CD14-positive monocyte (primary cell): ENCODE data around the gene RBFOX2. TPM values are rescaled to one million over a fixed set of nuclear protein-coding genes. Genes with fewer than 3 reads are reported as not detected.

ENCODE experiments used
- DNase-seq, 3 donors: peaks; one replicate each; pipeline ENCODE4 v3.0.0-alpha.2; 2011 to 2022
- H2AFZ ChIP-seq: 2 replicates; pipeline ENCODE4 v1.6.0; 2012; ENCODE audit warnings: mild to moderate bottlenecking, low read depth, low read length, inconsistent platforms; ENCODE audit not compliant: insufficient read depth, poor library complexity, severe bottlenecking
- H3K27ac ChIP-seq, 2 donors: 1 replicate in 1 of 2; 2 replicates in 1 of 2; pipeline ENCODE4 v1.5.1; 2012 to 2013; ENCODE audit warnings: low read length in 2 of 2, control low read depth in 1 of 2, inconsistent platforms in 1 of 2, low read depth in 1 of 2, mild to moderate bottlenecking in 1 of 2
- H3K27me3 ChIP-seq, 2 donors: one replicate each; pipeline versions ENCODE4 v1.6.0 to v1.6.1; 2011 to 2013; ENCODE audit warnings: low read length in 2 of 2; ENCODE audit not compliant: control insufficient read depth in 2 of 2, insufficient read depth in 2 of 2
- H3K36me3 ChIP-seq, 2 donors: replicated peaks in 1 of 2; 1 replicate in 1 of 2; 2 replicates in 1 of 2; pipeline versions ENCODE4 v1.5.1 to v1.6.1; 2012 to 2013; ENCODE audit warnings: low read length in 2 of 2, control low read depth in 1 of 2, inconsistent platforms in 1 of 2, mild to moderate bottlenecking in 1 of 2; ENCODE audit not compliant: insufficient read depth in 2 of 2, control insufficient read depth in 1 of 2
- H3K4me1 ChIP-seq, 2 donors: 1 replicate in 1 of 2; 2 replicates in 1 of 2; pipeline versions ENCODE4 v1.5.1 to v1.6.1; 2012 to 2013; ENCODE audit warnings: low read length in 2 of 2, control low read depth in 1 of 2, inconsistent platforms in 1 of 2, mild to moderate bottlenecking in 1 of 2, moderate library complexity in 1 of 2; ENCODE audit not compliant: insufficient read depth in 2 of 2, control insufficient read depth in 1 of 2
- H3K4me2 ChIP-seq: replicated peaks from 2 replicates; pipeline ENCODE3; 2012; ENCODE audit warnings: low read length, moderate library complexity, mild to moderate bottlenecking; ENCODE audit not compliant: poor library complexity, severe bottlenecking; ENCODE audit errors: extremely low read depth
- H3K4me3 ChIP-seq, 3 experiments: fragments of 200-600 bp in 1 of 3; sonication (generic) in 1 of 3; replicated peaks in 1 of 3; 1 replicate in 2 of 3; 2 replicates in 1 of 3; pipeline ENCODE4 v1.5.1; 2011 to 2013; ENCODE audit warnings: low read length in 3 of 3, mild to moderate bottlenecking in 3 of 3, control low read depth in 2 of 3, low read depth in 2 of 3, inconsistent platforms in 1 of 3, moderate library complexity in 1 of 3
- H3K79me2 ChIP-seq: 2 replicates; pipeline ENCODE4 v1.6.0; 2012; ENCODE audit warnings: mild to moderate bottlenecking, control low read depth, inconsistent platforms, low read length, moderate library complexity; ENCODE audit not compliant: insufficient read depth
- H3K9ac ChIP-seq: 2 replicates; pipeline ENCODE4 v1.6.0; 2017; ENCODE audit warnings: low read length, mild to moderate bottlenecking; ENCODE audit not compliant: insufficient read depth, poor library complexity, severe bottlenecking
- H3K9me3 ChIP-seq, 2 donors: replicated peaks in 1 of 2; 1 replicate in 1 of 2; 2 replicates in 1 of 2; pipeline versions ENCODE4 v1.5.1 to v1.6.1; 2012 to 2013; ENCODE audit warnings: low read length in 2 of 2, control low read depth in 1 of 2; ENCODE audit not compliant: control insufficient read depth in 1 of 2, insufficient read depth in 1 of 2
- H4K20me1 ChIP-seq: 2 replicates; pipeline ENCODE4 v1.6.0; 2012; ENCODE audit warnings: mild to moderate bottlenecking, low read length, control low read depth, moderate library complexity; ENCODE audit not compliant: insufficient read depth
- H3K27ac Mint-ChIP-seq, 7 donors: one replicate each; pipeline ENCODE4 v1.8.0; 2020; ENCODE audit warnings: mild to moderate bottlenecking in 7 of 7, mixed read lengths in 7 of 7, moderate library complexity in 6 of 7, inconsistent platforms in 2 of 7
- H3K27me3 Mint-ChIP-seq, 3 donors: one replicate each; pipeline ENCODE4 v1.8.0; 2021 to 2022; ENCODE audit warnings: low read depth in 3 of 3, mild to moderate bottlenecking in 3 of 3, mixed read lengths in 3 of 3, moderate library complexity in 3 of 3, inconsistent platforms in 1 of 3
- H3K36me3 Mint-ChIP-seq, 2 donors: one replicate each; pipeline ENCODE4 v1.8.0; 2020; ENCODE audit warnings: mixed read lengths in 2 of 2, inconsistent platforms in 1 of 2, mild to moderate bottlenecking in 1 of 2
- H3K4me1 Mint-ChIP-seq: one replicate; pipeline ENCODE4 v1.8.0; 2020; ENCODE audit warnings: mild to moderate bottlenecking, mixed read lengths
- H3K4me3 Mint-ChIP-seq, 2 donors: one replicate each; pipeline ENCODE4 v1.8.0; 2020; ENCODE audit warnings: mild to moderate bottlenecking in 2 of 2, mixed read lengths in 2 of 2, moderate library complexity in 1 of 2
- H3K9me3 Mint-ChIP-seq, 7 donors: one replicate each; pipeline ENCODE4 v1.8.0; 2020 to 2022; ENCODE audit warnings: mixed read lengths in 7 of 7, mild to moderate bottlenecking in 6 of 7, moderate library complexity in 6 of 7, inconsistent platforms in 2 of 7
- CTCF ChIP-seq: fragments of 200-600 bp; IDR thresholded peaks from one replicate; pipeline ENCODE4 v1.8.0; 2022; ENCODE audit warnings: antibody characterized with exemption, mild to moderate bottlenecking
- WGBS: methylation state at CpG from one replicate; pipeline ENCODE4 v1.1.5; 2013; ENCODE audit warnings: missing lambda C conversion rate; ENCODE audit not compliant: insufficient coverage; 5-methylcytosine and 5-hydroxymethylcytosine counted together
- intact Hi-C, 2 donors: fragments of 100-400 bp; cut with micrococcal nuclease; formaldehyde crosslinking; loops; one replicate each; pipeline versions ENCODE4 v1.15.0 to v1.15.1; 2023
- polyA plus RNA-seq, 3 donors: library from polyadenylated mRNA; depleted of rRNA in 1 of 3; unstranded in 2 of 3; stranded (reverse) in 1 of 3; fragments of 300-500 nt in 2 of 3; fragments of >200 nt in 1 of 3; fragmentation: Illumina TruSeq in 2 of 3; gene quantifications; 1 replicate in 2 of 3; 2 replicates in 1 of 3; pipeline ENCODE4 v1.2.3, GENCODE V29; 2012 to 2021

Gene RBFOX2
- polyA plus RNA-seq, 3 donors, result not detected

DNA sequence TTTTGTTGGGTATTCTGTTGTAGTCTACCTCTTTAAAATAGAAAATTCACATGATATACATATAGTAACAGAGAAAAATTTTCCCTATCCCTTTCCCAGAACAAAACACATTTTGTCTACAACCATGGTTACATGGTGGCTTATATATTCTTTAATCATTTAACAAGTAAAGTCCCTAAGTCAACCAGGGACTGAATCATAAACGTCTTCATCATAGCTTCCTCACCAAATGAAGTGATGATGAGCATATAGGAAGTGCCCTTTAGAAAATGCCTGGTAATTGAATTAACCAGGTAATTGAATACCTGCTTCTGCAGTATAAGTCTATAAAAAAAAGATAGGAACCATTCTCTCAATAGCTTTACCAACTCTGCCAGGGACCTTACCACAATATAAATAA is 209.7 kb downstream of the RBFOX2 start:
- no peaks in the 10 kb centered on the region for H3K27me3 ChIP-seq
- no peak for TF ChIP-seq CTCF
- no CpG with 5 or more reads among the region's 1 CpG for WGBS
- no peaks in the 10 kb centered on the region for H4K20me1 ChIP-seq
- Mint-ChIP-seq H3K27me3 (peaks cover 0 to 2% (median 0%) of the 10 kb centered on the region in 3 donors), H3K4me3 (no peak overlapping the region), H3K36me3 (no peaks in the 10 kb centered on the region), H3K9me3 (peaks cover 0 to 2% (median 0%) of the 10 kb centered on the region in 7 donors), H3K4me1 (no peaks in the 10 kb centered on the region), H3K27ac (no peak overlapping the region)
- no peaks in the 10 kb centered on the region for H3K79me2 ChIP-seq
- H2AFZ ChIP-seq, result no peak overlapping the region
- H3K9ac ChIP-seq, result no peak overlapping the region
- no peak for DNase-seq
- H3K4me2 ChIP-seq, result no peak overlapping the region
- H3K36me3 ChIP-seq, result no peaks in the 10 kb centered on the region
- H3K9me3 ChIP-seq, result no peaks in the 10 kb centered on the region
- H3K27ac ChIP-seq, result no peak overlapping the region
- no peaks in the 10 kb centered on the region for H3K4me1 ChIP-seq
- intact Hi-C loops, result no loop called here
- H3K4me3 ChIP-seq, result no peak overlapping the region

DNA sequence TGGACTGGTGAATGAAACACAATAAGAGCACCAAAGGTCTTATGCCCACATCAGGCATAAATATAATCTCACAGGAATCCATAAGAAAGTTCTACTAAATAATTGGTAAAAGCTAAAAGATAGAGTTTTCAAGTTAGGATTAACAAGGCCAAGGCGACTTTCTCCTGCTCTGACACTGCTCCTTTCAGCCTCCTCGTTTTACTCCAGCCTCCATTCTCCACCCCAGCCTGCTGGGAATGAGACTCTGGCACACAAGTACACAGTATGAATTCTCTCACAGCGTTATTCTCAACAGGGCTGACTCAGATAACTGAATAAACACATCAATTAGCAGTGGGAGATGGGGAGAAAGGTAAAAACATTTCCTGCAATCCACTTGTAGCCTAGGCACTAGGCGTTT is 216.0 kb downstream of the RBFOX2 start:
- H2AFZ ChIP-seq, result no peak overlapping the region
- H3K4me1 ChIP-seq, result no peaks in the 10 kb centered on the region
- H3K9me3 ChIP-seq, result no peaks in the 10 kb centered on the region
- H3K4me3 ChIP-seq, result no peak overlapping the region
- H3K4me1 Mint-ChIP-seq, result no peaks in the 10 kb centered on the region
- intact Hi-C loops, result no loop called here
- H3K36me3 ChIP-seq, result no peaks in the 10 kb centered on the region
- H3K9ac ChIP-seq, result no peak overlapping the region
- no peaks in the 10 kb centered on the region for H4K20me1 ChIP-seq
- peaks cover 0 to 2% (median 1%) of the 10 kb centered on the region in 3 donors for H3K27me3 Mint-ChIP-seq
- no peaks in the 10 kb centered on the region for H3K79me2 ChIP-seq
- H3K36me3 Mint-ChIP-seq, result no peaks in the 10 kb centered on the region
- no CpG with 5 or more reads among the region's 4 CpGs for WGBS
- no peaks in the 10 kb centered on the region for H3K27me3 ChIP-seq
- DNase-seq, result no peak
- no peak overlapping the region for H3K4me2 ChIP-seq
- no peak overlapping the region for H3K27ac Mint-ChIP-seq
- no peak for TF ChIP-seq CTCF
- no peak overlapping the region for H3K4me3 Mint-ChIP-seq
- peaks cover 0 to 9% (median 3%) of the 10 kb centered on the region in 7 donors for H3K9me3 Mint-ChIP-seq
- H3K27ac ChIP-seq, result no peak overlapping the region
